OCI-LY7 (cell line): Measurements from ENCODE around the gene LIPT2.

ENCODE experiments used
- EZH2phosphoT487 ChIP-seq: fragments of 200-600 bp; sonication (generic); IDR thresholded peaks from 2 replicates; pipeline ENCODE4 v1.6.1; 2018; ENCODE audit warnings: low read depth, borderline replicate concordance, mild to moderate bottlenecking, mixed run types, antibody characterized with exemption, low read length, moderate library complexity, mixed read lengths
- TF ChIP-seq, protein P1 (sequence below): fragments of 200-600 bp; sonication (generic); conservative IDR thresholded peaks from 2 replicates; pipeline ENCODE4 v1.5.1; 2014; ENCODE audit warnings: mild to moderate bottlenecking, antibody characterized with exemption, low read length, moderate library complexity, mixed read lengths

- TF ChIP-seq, protein P1, sequence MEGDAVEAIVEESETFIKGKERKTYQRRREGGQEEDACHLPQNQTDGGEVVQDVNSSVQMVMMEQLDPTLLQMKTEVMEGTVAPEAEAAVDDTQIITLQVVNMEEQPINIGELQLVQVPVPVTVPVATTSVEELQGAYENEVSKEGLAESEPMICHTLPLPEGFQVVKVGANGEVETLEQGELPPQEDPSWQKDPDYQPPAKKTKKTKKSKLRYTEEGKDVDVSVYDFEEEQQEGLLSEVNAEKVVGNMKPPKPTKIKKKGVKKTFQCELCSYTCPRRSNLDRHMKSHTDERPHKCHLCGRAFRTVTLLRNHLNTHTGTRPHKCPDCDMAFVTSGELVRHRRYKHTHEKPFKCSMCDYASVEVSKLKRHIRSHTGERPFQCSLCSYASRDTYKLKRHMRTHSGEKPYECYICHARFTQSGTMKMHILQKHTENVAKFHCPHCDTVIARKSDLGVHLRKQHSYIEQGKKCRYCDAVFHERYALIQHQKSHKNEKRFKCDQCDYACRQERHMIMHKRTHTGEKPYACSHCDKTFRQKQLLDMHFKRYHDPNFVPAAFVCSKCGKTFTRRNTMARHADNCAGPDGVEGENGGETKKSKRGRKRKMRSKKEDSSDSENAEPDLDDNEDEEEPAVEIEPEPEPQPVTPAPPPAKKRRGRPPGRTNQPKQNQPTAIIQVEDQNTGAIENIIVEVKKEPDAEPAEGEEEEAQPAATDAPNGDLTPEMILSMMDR = no peak
- no peak for TF ChIP-seq EZH2phosphoT487
Measured at GRCh38 chr11:74538680-74539079, 45.2 kb upstream of the LIPT2 start.
